Measurements from ENCODE around the gene TMEM125. TPM values are rescaled to one million over a fixed set of nuclear protein-coding genes. Genes with fewer than 3 reads are reported as not detected.

TMEM125 gene
- total RNA-seq, 1 donor from 2014 or later: 1.2 TPM

DNA sequence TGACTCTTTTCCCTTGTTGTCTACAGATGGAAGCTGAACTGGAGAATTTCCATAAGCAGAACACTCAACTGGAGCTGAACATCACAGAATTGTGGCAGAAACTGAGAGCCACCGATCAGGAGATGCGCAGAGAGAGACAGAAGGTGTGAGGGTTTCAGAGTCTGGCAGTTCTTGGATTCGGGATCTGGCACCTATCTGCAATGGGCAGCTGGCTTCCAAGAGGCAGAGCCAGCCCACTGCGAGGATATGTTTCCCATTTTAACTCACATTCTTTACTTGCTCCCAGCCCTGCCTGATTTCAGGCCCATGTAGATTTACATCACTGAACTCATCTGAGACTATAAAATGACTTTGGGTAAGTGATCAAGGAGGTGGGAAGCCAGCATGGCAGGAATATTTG, 37.3 kb upstream of the TMEM125 start:
- peaks cover 9% of the 10 kb centered on the region for H3K4me1 ChIP-seq
- no peak overlapping the region for H3K4me3 ChIP-seq
- H3K36me3 ChIP-seq: no peaks in the 10 kb centered on the region
- peak overlapping the region; percentile 54 for H3K27ac ChIP-seq
- intact Hi-C loops (cut with DNase I): no loop called here
- no peaks in the 10 kb centered on the region for H3K27me3 ChIP-seq
- no peaks in the 10 kb centered on the region for H3K9me3 ChIP-seq
- no peak for TF ChIP-seq POLR2A (IDR thresholded peaks at IDR 0.05)
- no peak for TF ChIP-seq POLR2AphosphoS5 (IDR thresholded peaks at IDR 0.05; ENCODE audit: insufficient read depth in 1 of 2, low read depth in 1 of 2)
- TF ChIP-seq, protein P1, sequence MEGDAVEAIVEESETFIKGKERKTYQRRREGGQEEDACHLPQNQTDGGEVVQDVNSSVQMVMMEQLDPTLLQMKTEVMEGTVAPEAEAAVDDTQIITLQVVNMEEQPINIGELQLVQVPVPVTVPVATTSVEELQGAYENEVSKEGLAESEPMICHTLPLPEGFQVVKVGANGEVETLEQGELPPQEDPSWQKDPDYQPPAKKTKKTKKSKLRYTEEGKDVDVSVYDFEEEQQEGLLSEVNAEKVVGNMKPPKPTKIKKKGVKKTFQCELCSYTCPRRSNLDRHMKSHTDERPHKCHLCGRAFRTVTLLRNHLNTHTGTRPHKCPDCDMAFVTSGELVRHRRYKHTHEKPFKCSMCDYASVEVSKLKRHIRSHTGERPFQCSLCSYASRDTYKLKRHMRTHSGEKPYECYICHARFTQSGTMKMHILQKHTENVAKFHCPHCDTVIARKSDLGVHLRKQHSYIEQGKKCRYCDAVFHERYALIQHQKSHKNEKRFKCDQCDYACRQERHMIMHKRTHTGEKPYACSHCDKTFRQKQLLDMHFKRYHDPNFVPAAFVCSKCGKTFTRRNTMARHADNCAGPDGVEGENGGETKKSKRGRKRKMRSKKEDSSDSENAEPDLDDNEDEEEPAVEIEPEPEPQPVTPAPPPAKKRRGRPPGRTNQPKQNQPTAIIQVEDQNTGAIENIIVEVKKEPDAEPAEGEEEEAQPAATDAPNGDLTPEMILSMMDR (IDR thresholded peaks at IDR 0.05): no peak
- no peak for DNase-seq (ENCODE audit: extremely low spot score in 2 of 2)

GRCh38 chr1:43233631-43234030, 36.2 kb upstream of the TMEM125 start:
- intact Hi-C loops (cut with DNase I): no loop called here
- no peak for TF ChIP-seq POLR2A (IDR thresholded peaks at IDR 0.05)
- TF ChIP-seq, protein P1 (IDR thresholded peaks at IDR 0.05): no peak
- TF ChIP-seq POLR2AphosphoS5 (IDR thresholded peaks at IDR 0.05; ENCODE audit: insufficient read depth in 1 of 2, low read depth in 1 of 2): no peak
- Histone ChIP-seq H3K36me3 (no peaks in the 10 kb centered on the region), H3K27ac (no peak overlapping the region), H3K4me3 (no peak overlapping the region), H3K4me1 (peaks cover 9% of the 10 kb centered on the region), H3K27me3 (no peaks in the 10 kb centered on the region), H3K9me3 (no peaks in the 10 kb centered on the region)
- peak in 1 of 2 donors; percentile 62 for DNase-seq (ENCODE audit: extremely low spot score in 2 of 2)

GRCh38 chr1:43234267-43234666, 35.5 kb upstream of the TMEM125 start:
- H3K9me3 ChIP-seq: no peaks in the 10 kb centered on the region
- intact Hi-C loops (cut with DNase I): no loop called here
- H3K4me1 ChIP-seq: peaks cover 9% of the 10 kb centered on the region
- H3K36me3 ChIP-seq: no peaks in the 10 kb centered on the region
- no peak overlapping the region for H3K27ac ChIP-seq
- no peaks in the 10 kb centered on the region for H3K27me3 ChIP-seq
- TF ChIP-seq, protein P1 (IDR thresholded peaks at IDR 0.05): no peak
- TF ChIP-seq POLR2A (IDR thresholded peaks at IDR 0.05) (no peak), POLR2AphosphoS5 (IDR thresholded peaks at IDR 0.05; ENCODE audit: insufficient read depth in 1 of 2, low read depth in 1 of 2) (no peak)
- DNase-seq (ENCODE audit: extremely low spot score in 2 of 2): peak in 1 of 2 donors; percentile 79
- H3K4me3 ChIP-seq: no peak overlapping the region

- intact Hi-C loops (cut with DNase I): loop anchor here (5.0 kb wide), 1 partner anchor 172 kb away; no protein-coding TSS in a partner anchor
- no peaks in the 10 kb centered on the region for H3K36me3 ChIP-seq
- DNase-seq (ENCODE audit: extremely low spot score in 2 of 2): no peak
- H3K27me3 ChIP-seq: no peaks in the 10 kb centered on the region
- H3K9me3 ChIP-seq: no peaks in the 10 kb centered on the region
- peaks cover 9% of the 10 kb centered on the region for H3K4me1 ChIP-seq
- TF ChIP-seq, protein P1 (IDR thresholded peaks at IDR 0.05): no peak
- no peak for TF ChIP-seq POLR2AphosphoS5 (IDR thresholded peaks at IDR 0.05; ENCODE audit: insufficient read depth in 1 of 2, low read depth in 1 of 2)
- H3K4me3 ChIP-seq: no peak overlapping the region
- H3K27ac ChIP-seq: no peak overlapping the region
Measured at GRCh38 chr1:43235040-43235439, 34.7 kb upstream of the TMEM125 start.

GRCh38 chr1:43235451-43236121, 34.2 kb upstream of the TMEM125 start:
- Histone ChIP-seq H3K4me3 (no peak overlapping the region), H3K9me3 (no peaks in the 10 kb centered on the region), H3K36me3 (no peaks in the 10 kb centered on the region), H3K4me1 (peaks cover 6% of the 10 kb centered on the region), H3K27ac (no peak overlapping the region), H3K27me3 (no peaks in the 10 kb centered on the region)
- TF ChIP-seq POLR2AphosphoS5 (IDR thresholded peaks at IDR 0.05; ENCODE audit: insufficient read depth in 1 of 2, low read depth in 1 of 2) (no peak), POLR2A (IDR thresholded peaks at IDR 0.05) (no peak)
- TF ChIP-seq, protein P1 (IDR thresholded peaks at IDR 0.05): no peak
- intact Hi-C loops (cut with DNase I): loop anchor here (5.0 kb wide), 1 partner anchor 172 kb away; no protein-coding TSS in a partner anchor
- no peak for DNase-seq (ENCODE audit: extremely low spot score in 2 of 2)
